K562 (cell line): Measurements from ENCODE around the gene SYNE1. TPM values are rescaled to one million over a fixed set of nuclear protein-coding genes. Genes with fewer than 3 reads are reported as not detected.

Experiments used
- ATAC-seq: fragments of 200-7000 bp; cut with Tn5 transposase; 3 replicates; pipeline ENCODE4 v1.9.1; 2020; ENCODE audit warnings: moderate library complexity
- BruUV-seq: library from RNA; stranded (reverse); fragments of 400-500 nt; replicated peaks from 2 replicates; lab custom pipeline; 2021; lab: Mats Ljungman, UMichigan
- CTCF ChIA-PET: fragments of 300-600 bp; formaldehyde crosslinking; extraction: SDS; loops from one replicate; lab custom pipeline; 2021; ENCODE audit warnings: low intra/inter-chr PET ratio; lab: Yijun Ruan, JAX
- POLR2A ChIA-PET: fragments of 300-600, 350-650 bp; sonication (Branson Sonifier 250); formaldehyde crosslinking; extraction: SDS; loops from one replicate; lab custom pipeline; 2021; ENCODE audit warnings: antibody characterized with exemption, inconsistent platforms; lab: Yijun Ruan, JAX
- DNase-seq, 4 experiments: peaks; one replicate each; pipeline versions ENCODE4 v3.0.0 to v3.0.0-alpha.2; 2011 to 2018; ENCODE audit warnings: low spot score in 3 of 4, mixed read lengths in 3 of 4; ENCODE audit errors: extremely low read depth in 1 of 4
- FAIRE-seq: peaks from 2 replicates; lab custom pipeline; 2011; peaks lifted over from hg19 to GRCh38; lab: Jason Lieb, UNC
- H2AFZ ChIP-seq: 2 replicates; pipeline ENCODE4 v1.6.0; 2011; ENCODE audit warnings: low read depth, low read length, control low read depth, inconsistent platforms
- H3K27ac ChIP-seq: fragments of 200-600 bp; 3 replicates; pipeline ENCODE4 v1.8.0; 2011; ENCODE audit warnings: low read depth, mild to moderate bottlenecking, control low read depth, inconsistent platforms, low read length, moderate library complexity, mixed read lengths; ENCODE audit errors: extremely low read depth
- H3K27me3 ChIP-seq, 2 experiments: fragments of 300-600 bp in 1 of 2; 2 replicates in 1 of 2; 3 replicates in 1 of 2; pipeline versions ENCODE4 v1.6.0 to v1.8.0; 2011; ENCODE audit warnings: inconsistent platforms in 2 of 2, low read length in 2 of 2, mild to moderate bottlenecking in 1 of 2, mixed read lengths in 1 of 2, moderate library complexity in 1 of 2; ENCODE audit not compliant: control insufficient read depth in 2 of 2, insufficient read depth in 2 of 2
- H3K36me3 ChIP-seq: fragments of 300-600 bp; 3 replicates; pipeline ENCODE4 v1.8.0; 2011; ENCODE audit warnings: mild to moderate bottlenecking, low read length, inconsistent platforms; ENCODE audit not compliant: control insufficient read depth, insufficient read depth
- H3K4me1 ChIP-seq, 2 experiments: fragments of 200-600 bp in 1 of 2; replicated peaks in 1 of 2; 2 replicates in 1 of 2; 3 replicates in 1 of 2; pipeline versions ENCODE4 v1.5.1 to v1.8.0; 2011; ENCODE audit warnings: inconsistent platforms in 2 of 2, low read length in 2 of 2, mild to moderate bottlenecking in 1 of 2, mixed read lengths in 1 of 2, moderate library complexity in 1 of 2; ENCODE audit not compliant: control insufficient read depth in 2 of 2, insufficient read depth in 2 of 2
- H3K4me2 ChIP-seq: 2 replicates; pipeline ENCODE4 v1.6.1; 2011; ENCODE audit warnings: low read length, control low read depth, inconsistent platforms, mixed read lengths; ENCODE audit not compliant: insufficient read depth
- H3K4me3 ChIP-seq: fragments of 200-600 bp; sonication (generic), shearing (Covaris generic); 2 replicates; pipeline ENCODE4 v1.5.1; 2016; ENCODE audit warnings: control low read depth, inconsistent platforms
- H3K79me2 ChIP-seq: fragments of 200-600 bp; 3 replicates; pipeline ENCODE4 v1.8.0; 2011; ENCODE audit warnings: low read length, inconsistent platforms; ENCODE audit not compliant: control insufficient read depth, insufficient read depth
- H3K9ac ChIP-seq, 2 experiments: 2 replicates each; pipeline versions ENCODE4 v1.6.0 to v1.6.1; 2011; ENCODE audit warnings: low read depth in 2 of 2, low read length in 2 of 2, control low read depth in 1 of 2, inconsistent platforms in 1 of 2, mild to moderate bottlenecking in 1 of 2, mixed read lengths in 1 of 2; ENCODE audit not compliant: insufficient read depth in 1 of 2
- H3K9me1 ChIP-seq: one replicate; pipeline ENCODE4 v1.6.0; 2011; ENCODE audit warnings: inconsistent platforms, mild to moderate bottlenecking, low read length, moderate library complexity; ENCODE audit not compliant: control insufficient read depth, insufficient read depth
- H3K9me3 ChIP-seq: replicated peaks from 2 replicates; pipeline ENCODE4 v1.5.1; 2011; ENCODE audit warnings: low read depth, low read length, inconsistent platforms; ENCODE audit not compliant: control insufficient read depth, insufficient read depth
- H4K20me1 ChIP-seq: replicated peaks from 2 replicates; pipeline ENCODE4 v1.6.1; 2011; ENCODE audit warnings: low read length, inconsistent platforms, mixed read lengths; ENCODE audit not compliant: control insufficient read depth, insufficient read depth
- CHCHD3 ChIP-seq: fragments of 250-450 bp; sonication (Bioruptor Pico); IDR thresholded peaks from 2 replicates; pipeline ENCODE4 v2.1.2; 2022; ENCODE audit warnings: mild to moderate bottlenecking
- HNRNPK ChIP-seq: fragments of 200-400 bp; formaldehyde crosslinking; IDR thresholded peaks from one replicate; pipeline ENCODE4 v1.6.1; 2018; ENCODE audit warnings: mild to moderate bottlenecking, low read depth, low read length; ENCODE audit not compliant: poor library complexity, severe bottlenecking
- NCOR1 ChIP-seq: fragments of 450-650 bp; IDR thresholded peaks from 2 replicates; pipeline ENCODE4 v1.6.1; 2016; ENCODE audit warnings: mild to moderate bottlenecking, moderate library complexity
- NR3C1 ChIP-seq: sonication (generic); formaldehyde crosslinking; IDR thresholded peaks from 2 replicates; pipeline ENCODE4 v1.8.1; 2022; ENCODE audit warnings: missing genetic modification reagents
- PRMT5 ChIP-seq: sonication (generic); formaldehyde crosslinking; IDR thresholded peaks from 2 replicates; pipeline ENCODE4 v1.5.0; 2020; ENCODE audit warnings: missing genetic modification reagents
- TCF3 ChIP-seq: sonication (generic); formaldehyde crosslinking; IDR thresholded peaks from 2 replicates; pipeline ENCODE4 v1.4.0; 2020; ENCODE audit warnings: mild to moderate bottlenecking, missing genetic modification reagents
- WGBS: fragments of 100-300 bp; shearing (Covaris generic); methylation state at CpG from one replicate; pipeline ENCODE4 v1.1.6; 2016; ENCODE audit warnings: low coverage, mixed read lengths; ENCODE audit not compliant: insufficient coverage; ENCODE audit errors: missing lambda C conversion rate; 5-methylcytosine and 5-hydroxymethylcytosine counted together
- in situ Hi-C: fragments of 300-500 bp; cut with MboI; formaldehyde crosslinking; loops from 4 replicates; pipeline ENCODE4 v1.15.0; 2018; ENCODE audit warnings: inconsistent platforms, mixed read lengths
- intact Hi-C: fragments of 100-400 bp; cut with micrococcal nuclease; formaldehyde crosslinking; loops from 2 replicates; pipeline ENCODE4 v1.14.2; 2022
- polyA plus RNA-seq, 8 experiments: library from polyadenylated mRNA; depleted of rRNA in 4 of 8; stranded (reverse) in 5 of 8; unstranded in 3 of 8; fragments of >200 nt; fragmentation: Nextera tagmentation in 2 of 8; fragmentation: Illumina TruSeq in 1 of 8; extraction: Ambion mirVana in 2 of 8; extraction: Trizol in 1 of 8; gene quantifications; 2 replicates each; pipeline versions ENCODE4 v1.2.1 to v1.2.3, GENCODE V29; 2011 to 2014; ENCODE audit warnings: inconsistent platforms in 1 of 8, missing spikeins in 1 of 8
- total RNA-seq, 7 experiments: library from RNA; depleted of rRNA in 6 of 7; stranded (reverse); fragments of >200 nt in 6 of 7; fragmentation: Illumina TruSeq in 2 of 7; extraction: Trizol in 2 of 7; gene quantifications; 2 replicates each; pipeline versions ENCODE4 v1.2.1 to v1.2.3, GENCODE V29; 2011 to 2021; ENCODE audit warnings: low replicate concordance in 1 of 7
- TF ChIP-seq, protein P1 (sequence below), 2 experiments: fragments of 450-650 bp; IDR thresholded peaks; 2 replicates each; pipeline ENCODE4 v1.6.1; 2018; ENCODE audit warnings: mild to moderate bottlenecking in 2 of 2, low read depth in 1 of 2; ENCODE audit not compliant: partially characterized antibody in 2 of 2
- TF ChIP-seq, protein P2 (sequence below): sonication (generic); formaldehyde crosslinking; IDR thresholded peaks from 2 replicates; pipeline ENCODE4 v1.9.0; 2022; ENCODE audit warnings: mild to moderate bottlenecking, missing genetic modification reagents
- TF ChIP-seq, protein P3 (sequence below): fragments of 450-650 bp; IDR thresholded peaks from 2 replicates; pipeline ENCODE4 v1.6.1; 2017; ENCODE audit warnings: antibody characterized with exemption, mild to moderate bottlenecking
- TF ChIP-seq, protein P4 (sequence below): fragments of 250-450 bp; sonication (Bioruptor Pico); IDR thresholded peaks from 2 replicates; pipeline ENCODE4 v1.4.0; 2020; ENCODE audit warnings: mild to moderate bottlenecking, moderate library complexity

Gene SYNE1
- total and polyA plus RNA-seq, 9 of the 15 experiments (the other 6 are each of a cell fraction or from before 2014, with no cell fraction given): under 0.01 to 0.42 (median 0.08) TPM; not detected in 1

DNA sequence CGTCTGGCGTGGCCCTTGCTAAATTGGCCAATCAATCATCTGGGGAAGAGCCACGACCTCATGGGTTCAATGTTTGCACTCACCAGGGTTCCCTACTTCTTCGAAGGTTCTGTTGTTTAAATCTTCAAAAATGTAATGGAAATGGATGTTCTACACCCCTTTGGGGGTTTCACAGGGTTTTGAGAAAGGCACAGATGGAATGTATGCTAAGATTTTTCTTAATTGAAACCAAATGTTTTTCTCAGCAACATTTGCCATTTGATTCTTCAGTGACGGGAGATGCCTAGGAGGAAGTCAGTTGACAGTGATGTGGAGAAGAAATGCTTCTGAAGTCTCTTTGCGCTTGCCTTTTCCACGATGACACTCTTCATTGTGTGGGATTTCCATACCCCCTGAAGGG lies 517.3 kb downstream of the SYNE1 start:
- H3K9me1 ChIP-seq: no peaks in the 10 kb centered on the region
- ChIA-PET CTCF (no interaction called here), POLR2A (interaction anchor here (0.6 kb wide), 1 partner anchor 10 kb away, joined by 4 read pairs; no protein-coding TSS in a partner anchor)
- H3K27ac ChIP-seq: no peak overlapping the region
- DNase-seq: no peak
- no peak for ATAC-seq
- no peak overlapping the region for H2AFZ ChIP-seq
- no peaks in the 10 kb centered on the region for H4K20me1 ChIP-seq
- no peaks in the 10 kb centered on the region; the same call in 1 of the 2 replicates for H3K9me3 ChIP-seq
- no peaks in the 10 kb centered on the region for H3K79me2 ChIP-seq
- no peak for FAIRE-seq
- peaks cover 0 to 8% of the 10 kb centered on the region in 2 experiments; a peak in 2 of 5 replicates for H3K27me3 ChIP-seq
- intact Hi-C loops: loop anchor here (5.0 kb wide), 2 partner anchors 147 to 443 kb away; no protein-coding TSS in a partner anchor
- WGBS: under 1% methylated on average over 7 of the region's 7 CpGs
- no peak overlapping the region for H3K9ac ChIP-seq
- H3K4me2 ChIP-seq: no peak overlapping the region
- no peaks in the 10 kb centered on the region for H3K4me1 ChIP-seq
- no peaks in the 10 kb centered on the region for H3K36me3 ChIP-seq
- H3K4me3 ChIP-seq: no peak overlapping the region
- TF ChIP-seq HNRNPK (no peak), NR3C1 (CRISPR knock-in tag) (no peak), PRMT5 (CRISPR knock-in tag) (no peak), CHCHD3 (no peak), NCOR1 (no peak), TCF3 (CRISPR knock-in tag) (no peak)
- TF ChIP-seq, protein P1, sequence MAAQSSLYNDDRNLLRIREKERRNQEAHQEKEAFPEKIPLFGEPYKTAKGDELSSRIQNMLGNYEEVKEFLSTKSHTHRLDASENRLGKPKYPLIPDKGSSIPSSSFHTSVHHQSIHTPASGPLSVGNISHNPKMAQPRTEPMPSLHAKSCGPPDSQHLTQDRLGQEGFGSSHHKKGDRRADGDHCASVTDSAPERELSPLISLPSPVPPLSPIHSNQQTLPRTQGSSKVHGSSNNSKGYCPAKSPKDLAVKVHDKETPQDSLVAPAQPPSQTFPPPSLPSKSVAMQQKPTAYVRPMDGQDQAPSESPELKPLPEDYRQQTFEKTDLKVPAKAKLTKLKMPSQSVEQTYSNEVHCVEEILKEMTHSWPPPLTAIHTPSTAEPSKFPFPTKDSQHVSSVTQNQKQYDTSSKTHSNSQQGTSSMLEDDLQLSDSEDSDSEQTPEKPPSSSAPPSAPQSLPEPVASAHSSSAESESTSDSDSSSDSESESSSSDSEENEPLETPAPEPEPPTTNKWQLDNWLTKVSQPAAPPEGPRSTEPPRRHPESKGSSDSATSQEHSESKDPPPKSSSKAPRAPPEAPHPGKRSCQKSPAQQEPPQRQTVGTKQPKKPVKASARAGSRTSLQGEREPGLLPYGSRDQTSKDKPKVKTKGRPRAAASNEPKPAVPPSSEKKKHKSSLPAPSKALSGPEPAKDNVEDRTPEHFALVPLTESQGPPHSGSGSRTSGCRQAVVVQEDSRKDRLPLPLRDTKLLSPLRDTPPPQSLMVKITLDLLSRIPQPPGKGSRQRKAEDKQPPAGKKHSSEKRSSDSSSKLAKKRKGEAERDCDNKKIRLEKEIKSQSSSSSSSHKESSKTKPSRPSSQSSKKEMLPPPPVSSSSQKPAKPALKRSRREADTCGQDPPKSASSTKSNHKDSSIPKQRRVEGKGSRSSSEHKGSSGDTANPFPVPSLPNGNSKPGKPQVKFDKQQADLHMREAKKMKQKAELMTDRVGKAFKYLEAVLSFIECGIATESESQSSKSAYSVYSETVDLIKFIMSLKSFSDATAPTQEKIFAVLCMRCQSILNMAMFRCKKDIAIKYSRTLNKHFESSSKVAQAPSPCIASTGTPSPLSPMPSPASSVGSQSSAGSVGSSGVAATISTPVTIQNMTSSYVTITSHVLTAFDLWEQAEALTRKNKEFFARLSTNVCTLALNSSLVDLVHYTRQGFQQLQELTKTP (IDR thresholded peaks at IDR 0.05; ENCODE audit: low read depth in 1 of 2, partially characterized antibody in 2 of 2): no peak
- TF ChIP-seq, protein P2, sequence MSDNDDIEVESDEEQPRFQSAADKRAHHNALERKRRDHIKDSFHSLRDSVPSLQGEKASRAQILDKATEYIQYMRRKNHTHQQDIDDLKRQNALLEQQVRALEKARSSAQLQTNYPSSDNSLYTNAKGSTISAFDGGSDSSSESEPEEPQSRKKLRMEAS (CRISPR knock-in tag): no peak
- TF ChIP-seq, protein P3, sequence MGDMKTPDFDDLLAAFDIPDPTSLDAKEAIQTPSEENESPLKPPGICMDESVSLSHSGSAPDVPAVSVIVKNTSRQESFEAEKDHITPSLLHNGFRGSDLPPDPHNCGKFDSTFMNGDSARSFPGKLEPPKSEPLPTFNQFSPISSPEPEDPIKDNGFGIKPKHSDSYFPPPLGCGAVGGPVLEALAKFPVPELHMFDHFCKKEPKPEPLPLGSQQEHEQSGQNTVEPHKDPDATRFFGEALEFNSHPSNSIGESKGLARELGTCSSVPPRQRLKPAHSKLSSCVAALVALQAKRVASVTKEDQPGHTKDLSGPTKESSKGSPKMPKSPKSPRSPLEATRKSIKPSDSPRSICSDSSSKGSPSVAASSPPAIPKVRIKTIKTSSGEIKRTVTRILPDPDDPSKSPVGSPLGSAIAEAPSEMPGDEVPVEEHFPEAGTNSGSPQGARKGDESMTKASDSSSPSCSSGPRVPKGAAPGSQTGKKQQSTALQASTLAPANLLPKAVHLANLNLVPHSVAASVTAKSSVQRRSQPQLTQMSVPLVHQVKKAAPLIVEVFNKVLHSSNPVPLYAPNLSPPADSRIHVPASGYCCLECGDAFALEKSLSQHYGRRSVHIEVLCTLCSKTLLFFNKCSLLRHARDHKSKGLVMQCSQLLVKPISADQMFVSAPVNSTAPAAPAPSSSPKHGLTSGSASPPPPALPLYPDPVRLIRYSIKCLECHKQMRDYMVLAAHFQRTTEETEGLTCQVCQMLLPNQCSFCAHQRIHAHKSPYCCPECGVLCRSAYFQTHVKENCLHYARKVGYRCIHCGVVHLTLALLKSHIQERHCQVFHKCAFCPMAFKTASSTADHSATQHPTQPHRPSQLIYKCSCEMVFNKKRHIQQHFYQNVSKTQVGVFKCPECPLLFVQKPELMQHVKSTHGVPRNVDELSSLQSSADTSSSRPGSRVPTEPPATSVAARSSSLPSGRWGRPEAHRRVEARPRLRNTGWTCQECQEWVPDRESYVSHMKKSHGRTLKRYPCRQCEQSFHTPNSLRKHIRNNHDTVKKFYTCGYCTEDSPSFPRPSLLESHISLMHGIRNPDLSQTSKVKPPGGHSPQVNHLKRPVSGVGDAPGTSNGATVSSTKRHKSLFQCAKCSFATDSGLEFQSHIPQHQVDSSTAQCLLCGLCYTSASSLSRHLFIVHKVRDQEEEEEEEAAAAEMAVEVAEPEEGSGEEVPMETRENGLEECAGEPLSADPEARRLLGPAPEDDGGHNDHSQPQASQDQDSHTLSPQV: no peak
- TF ChIP-seq, protein P4, sequence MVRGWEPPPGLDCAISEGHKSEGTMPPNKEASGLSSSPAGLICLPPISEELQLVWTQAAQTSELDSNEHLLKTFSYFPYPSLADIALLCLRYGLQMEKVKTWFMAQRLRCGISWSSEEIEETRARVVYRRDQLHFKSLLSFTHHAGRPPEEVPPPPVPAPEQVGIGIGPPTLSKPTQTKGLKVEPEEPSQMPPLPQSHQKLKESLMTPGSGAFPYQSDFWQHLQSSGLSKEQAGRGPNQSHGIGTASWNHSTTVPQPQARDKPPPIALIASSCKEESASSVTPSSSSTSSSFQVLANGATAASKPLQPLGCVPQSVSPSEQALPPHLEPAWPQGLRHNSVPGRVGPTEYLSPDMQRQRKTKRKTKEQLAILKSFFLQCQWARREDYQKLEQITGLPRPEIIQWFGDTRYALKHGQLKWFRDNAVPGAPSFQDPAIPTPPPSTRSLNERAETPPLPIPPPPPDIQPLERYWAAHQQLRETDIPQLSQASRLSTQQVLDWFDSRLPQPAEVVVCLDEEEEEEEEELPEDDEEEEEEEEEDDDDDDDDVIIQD (CRISPR knock-in tag): no peak
- in situ Hi-C loops: no loop called here
- BruUV-seq: no TSS peak
